T-helper 1 cell (primary cell): ENCODE measurements around the gene TRIM52.
"Not testable (repeated sequence)": the region's sequence is repeated elsewhere in the genome, so short reads cannot be mapped to it uniquely, and the experiment has no call there.

Experiments
- DNase-seq, 5 donors: peaks; one replicate each; pipeline ENCODE4 v3.0.0-alpha.2; 2012 to 2020

TRIM52 gene

DNA sequence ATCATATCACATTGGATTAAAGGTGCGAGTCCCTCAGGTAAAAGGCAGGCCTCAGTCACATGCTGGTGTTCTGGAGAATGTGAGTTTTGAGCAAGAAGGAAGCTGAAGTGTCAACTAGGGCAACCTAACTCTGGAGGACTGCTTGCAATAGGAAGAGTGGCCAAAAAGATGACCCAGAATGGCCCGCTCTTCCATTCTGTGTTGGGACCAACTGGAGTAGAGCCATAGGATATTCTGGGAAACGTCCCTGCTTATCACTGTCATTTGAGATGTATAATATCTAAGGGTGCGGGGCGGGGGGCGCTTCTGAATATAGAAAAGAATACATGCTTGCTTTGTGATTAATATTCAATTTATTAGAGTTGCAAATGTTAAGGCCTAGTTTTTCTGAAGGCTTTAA lies 48.9 kb downstream of the TRIM52 start:
- no peak for DNase-seq

DNA sequence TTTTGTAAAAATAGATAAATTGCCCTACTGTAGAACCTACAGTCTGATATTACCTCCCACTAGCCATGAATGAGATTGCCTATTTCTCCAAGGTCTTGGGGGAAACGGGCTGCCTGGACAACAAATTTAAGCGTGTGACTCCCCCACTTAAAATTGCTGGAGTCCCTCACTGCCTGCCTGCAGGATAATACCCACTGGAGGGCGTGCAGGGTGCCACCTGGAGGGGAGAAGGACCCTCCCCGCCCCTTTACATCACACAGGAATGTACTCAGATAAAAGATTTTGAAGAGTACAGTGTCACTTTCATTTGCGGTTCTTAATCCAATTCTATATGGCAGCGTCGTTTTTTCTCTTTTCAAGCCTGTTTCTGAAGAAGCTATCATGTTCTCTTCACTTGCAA lies 49.7 kb downstream of the TRIM52 start:
- DNase-seq: no peak

DNA sequence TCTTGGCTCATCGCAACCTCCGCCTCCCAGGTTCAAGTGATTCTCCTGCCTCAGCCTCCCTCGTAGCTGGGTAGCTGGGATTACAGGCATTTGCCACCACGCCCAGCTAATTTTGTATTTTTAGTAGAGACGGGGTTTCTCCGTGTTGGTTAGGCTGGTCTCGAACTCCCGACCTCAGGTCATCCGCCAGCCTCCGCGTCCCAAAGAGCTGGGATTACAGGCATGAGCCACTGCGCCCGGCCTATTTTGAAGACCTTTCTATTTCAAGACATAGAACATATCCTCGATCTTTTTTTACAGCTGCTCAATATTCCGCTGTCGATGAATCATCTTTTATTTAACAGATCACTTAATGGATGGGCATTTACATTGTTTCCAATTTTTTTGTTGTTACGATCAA lies 50.2 kb downstream of the TRIM52 start:
- DNase-seq: not testable (repeated sequence)

DNA sequence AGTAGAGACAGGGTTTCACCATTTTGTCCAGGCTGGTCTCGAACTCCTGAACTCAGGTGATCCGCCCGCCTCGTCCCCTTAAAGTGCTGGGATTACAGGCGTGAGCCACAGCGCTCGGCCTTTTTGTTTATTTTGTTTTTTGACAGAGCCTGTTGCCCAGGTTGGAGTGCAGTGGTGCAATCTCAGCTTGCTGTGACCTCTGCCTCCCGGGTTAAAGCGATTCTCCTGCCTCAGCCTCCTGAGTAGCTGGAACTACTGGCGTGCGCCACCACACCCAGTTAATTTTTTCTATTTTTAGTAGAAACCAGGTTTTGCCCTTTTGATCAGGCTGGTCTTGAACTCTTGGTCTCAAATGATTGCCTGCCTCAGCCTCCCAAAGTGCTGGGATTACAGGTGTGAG lies 50.8 kb downstream of the TRIM52 start:
- DNase-seq: not testable (repeated sequence)

DNA sequence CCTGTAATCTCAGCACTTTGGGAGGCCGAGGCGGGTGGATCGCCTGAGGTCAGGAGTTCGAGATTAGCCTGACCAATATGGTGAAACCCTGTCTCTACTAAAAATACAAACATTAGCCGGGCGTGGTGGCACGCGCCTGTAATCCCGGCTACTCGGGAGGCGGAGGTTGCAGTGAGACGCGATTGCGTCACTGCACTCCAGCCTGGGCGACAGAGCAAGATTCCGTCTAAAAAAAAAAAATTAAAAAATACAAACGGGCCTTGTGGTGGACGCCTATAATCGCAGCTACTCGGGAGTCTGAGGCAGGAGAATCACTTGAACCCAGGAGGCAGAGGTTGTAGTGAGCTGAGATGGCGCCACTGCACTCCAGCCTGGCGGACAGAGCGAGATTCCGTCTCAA lies 51.9 kb downstream of the TRIM52 start:
- not testable (repeated sequence) for DNase-seq

DNA sequence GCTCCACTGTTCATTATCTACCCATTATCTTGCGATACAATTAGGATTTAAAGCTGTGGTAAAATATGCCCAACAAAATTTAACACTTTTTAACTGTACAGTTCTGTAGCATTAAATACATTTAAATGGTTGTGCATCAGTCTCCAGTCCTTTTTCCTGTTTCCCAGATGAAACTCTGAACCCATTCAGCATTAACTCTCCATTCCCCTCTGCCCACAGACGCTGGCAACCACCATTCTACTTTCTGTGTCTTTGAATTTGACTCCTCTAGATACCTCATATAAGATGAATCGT lies 53.0 kb downstream of the TRIM52 start:
- no peak for DNase-seq

DNA sequence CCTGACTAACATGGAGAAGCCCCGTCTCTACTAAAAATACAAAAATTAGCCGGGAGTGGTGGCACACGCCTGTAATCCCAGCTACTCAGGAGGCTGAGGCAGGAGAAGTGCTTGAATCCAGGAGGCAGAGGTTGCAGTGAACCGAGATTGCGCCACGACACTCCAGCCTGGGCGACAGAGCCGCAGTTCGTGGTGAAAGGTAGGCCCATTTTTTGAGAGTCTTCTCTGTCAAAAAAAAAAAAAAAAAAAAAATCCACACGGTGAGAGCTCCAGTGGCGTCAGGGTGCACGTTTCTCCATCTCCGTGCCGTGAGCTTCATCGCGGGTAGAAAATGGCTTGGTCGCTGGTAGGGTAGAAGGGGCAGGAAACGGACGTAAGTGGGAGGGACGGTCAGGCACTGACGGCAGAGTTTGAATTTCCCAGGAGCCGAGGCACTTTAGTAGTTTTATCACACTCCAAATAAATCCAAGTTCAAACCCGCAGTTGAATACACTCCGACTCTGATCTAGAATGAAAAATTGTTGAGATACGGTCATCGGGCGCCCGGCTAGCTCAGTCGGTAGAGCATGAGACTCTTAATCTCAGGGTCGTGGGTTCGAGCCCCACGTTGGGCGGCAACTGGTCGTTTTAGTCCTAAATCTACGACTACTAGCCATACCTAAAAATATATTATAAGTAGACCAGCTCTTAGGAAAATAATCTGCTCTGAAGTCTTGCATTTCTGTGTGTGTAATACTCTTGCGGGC lies 53.6 kb downstream of the TRIM52 start:
- peak in 4 of 5 donors; percentile 58 to 78 (median 65) for DNase-seq

DNA sequence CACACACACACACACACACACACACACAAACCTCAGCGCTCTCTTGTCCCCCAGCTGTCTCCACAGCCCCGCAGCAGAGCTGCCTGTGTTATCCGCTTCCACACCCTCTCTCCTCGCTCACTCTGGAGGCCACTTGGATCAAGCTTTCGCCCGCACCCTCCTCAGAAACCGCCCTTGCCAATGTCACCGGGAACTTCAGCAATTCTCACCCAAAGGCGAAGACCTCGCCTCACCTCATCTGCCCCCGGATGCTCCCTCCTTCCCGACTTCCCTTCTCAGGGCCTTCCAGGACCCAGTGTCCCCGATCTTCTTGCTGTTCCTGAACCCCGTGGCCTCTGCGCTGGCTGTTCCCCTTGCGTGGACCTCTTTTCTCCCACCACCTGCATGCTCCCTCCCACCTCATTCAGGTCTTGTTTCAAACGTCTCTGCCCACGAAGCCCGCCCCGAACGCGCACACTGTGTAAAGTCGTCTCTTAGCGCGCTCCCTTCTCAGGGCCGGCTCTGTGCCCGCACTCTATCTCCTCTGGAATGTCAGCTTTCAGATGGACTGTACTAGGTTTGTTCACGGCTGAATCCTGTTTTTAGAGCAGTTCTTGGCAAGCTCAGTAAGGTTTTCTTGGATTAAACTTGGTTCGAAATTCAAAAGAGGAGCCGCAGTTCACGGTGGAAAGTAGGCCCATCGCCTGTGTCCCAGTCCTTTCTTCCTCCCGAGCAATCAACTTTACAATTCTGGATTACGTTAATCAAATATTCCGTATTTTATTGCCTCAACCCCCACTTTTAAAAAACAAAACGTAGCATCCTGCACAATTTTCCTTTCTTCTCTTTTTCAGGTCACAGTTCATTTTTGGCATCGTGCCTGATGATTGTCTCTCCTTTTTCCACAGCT lies 54.9 kb downstream of the TRIM52 start:
- no peak for DNase-seq
